SK-N-MC (cell line): ENCODE measurements around the gene ITGB3BP.
"Not testable (repeated sequence)": the region's sequence is repeated elsewhere in the genome, so short reads cannot be mapped to it uniquely, and the experiment has no call there.

ENCODE experiments used
- DNase-seq: peaks from one replicate; pipeline ENCODE4 v3.0.0-alpha.2; 2011; ENCODE audit warnings: low read depth, low spot score
- H3K27ac ChIP-seq: fragments of 200-600 bp; sonication (generic); 2 replicates; pipeline ENCODE4 v1.5.1; 2016; ENCODE audit warnings: mixed run types
- H3K36me3 ChIP-seq: fragments of 200-600 bp; sonication (generic); 2 replicates; pipeline ENCODE4 v1.6.1; 2017; ENCODE audit warnings: antibody characterized with exemption, low read length, mixed read lengths; ENCODE audit not compliant: insufficient read depth
- H3K4me3 ChIP-seq: fragments of 200-600 bp; sonication (generic); 2 replicates; pipeline ENCODE4 v1.5.1; 2016
- H3K9ac ChIP-seq: fragments of 200-600 bp; sonication (generic); 2 replicates; pipeline ENCODE4 v1.8.0; 2017; ENCODE audit warnings: mixed run types, mixed read lengths; ENCODE audit not compliant: insufficient read length
- H3K9me3 ChIP-seq: fragments of 200-600 bp; sonication (generic); 2 replicates; pipeline ENCODE4 v1.6.1; 2017; ENCODE audit warnings: low read depth, mild to moderate bottlenecking, antibody characterized with exemption, low read length, moderate library complexity, mixed read lengths
- EZH2 ChIP-seq: fragments of 200-600 bp; sonication (generic); IDR thresholded peaks from one replicate; pipeline ENCODE4 v1.6.1; 2017; ENCODE audit warnings: antibody characterized with exemption
- FOXP2 ChIP-seq: optimal IDR thresholded peaks from 2 replicates; pipeline ENCODE3; 2011; ENCODE audit warnings: mild to moderate bottlenecking, moderate library complexity; ENCODE audit not compliant: insufficient read depth; ENCODE audit errors: extremely low read length, control extremely low read depth
- POLR2AphosphoS5 ChIP-seq: IDR thresholded peaks from 2 replicates; pipeline ENCODE4 v1.6.1; 2012; ENCODE audit warnings: mild to moderate bottlenecking, low read depth, low read length, borderline replicate concordance

Gene ITGB3BP

GRCh38 chr1:63487336-63488065 lies 35.5 kb downstream of the ITGB3BP start:
- no peak for DNase-seq
- H3K9ac ChIP-seq, result no peak overlapping the region
- no peaks in the 10 kb centered on the region for H3K9me3 ChIP-seq
- no peak overlapping the region for H3K4me3 ChIP-seq
- peaks cover 10% of the 10 kb centered on the region; the same call in 1 of the 2 replicates for H3K36me3 ChIP-seq
- TF ChIP-seq FOXP2 (no peak), EZH2 (no peak), POLR2AphosphoS5 (no peak)
- H3K27ac ChIP-seq, result no peak overlapping the region

DNA sequence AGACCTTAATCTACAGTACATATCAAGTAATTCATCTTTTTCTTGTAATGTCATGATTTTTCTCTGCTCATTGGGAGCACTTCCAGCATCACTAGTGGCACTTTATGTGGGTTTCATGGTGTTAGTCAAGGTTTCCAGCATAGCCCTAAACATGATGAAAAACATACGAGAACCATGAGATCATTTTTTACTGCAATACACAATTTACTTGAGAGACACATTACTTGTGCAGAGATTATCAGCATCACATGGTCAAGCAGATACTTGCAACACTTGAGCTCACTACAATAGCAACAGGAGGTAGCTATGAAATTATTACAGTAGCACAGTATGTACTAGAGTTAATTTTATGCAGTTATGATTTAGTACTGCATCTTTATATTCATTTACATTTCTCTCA lies 36.4 kb downstream of the ITGB3BP start:
- H3K36me3 ChIP-seq, result peaks cover 10% of the 10 kb centered on the region; the same call in 1 of the 2 replicates

DNA sequence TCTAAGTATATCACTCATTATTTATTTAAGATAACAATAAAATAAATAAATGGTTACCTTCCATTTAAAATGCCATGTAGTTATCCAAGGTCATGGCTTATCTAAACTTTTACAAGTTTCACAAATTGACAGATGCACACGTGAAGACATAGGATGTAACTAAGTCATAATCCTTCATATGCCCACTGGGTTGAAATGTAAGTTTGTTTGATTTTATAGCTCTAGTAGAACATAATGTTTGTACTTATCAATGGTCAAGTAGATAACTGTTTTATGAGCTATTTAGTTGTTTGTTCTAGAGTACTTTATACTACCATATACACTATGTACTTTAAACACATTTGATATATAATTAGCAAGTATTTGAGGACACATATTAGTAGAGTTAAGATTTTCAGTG lies 43.0 kb downstream of the ITGB3BP start:
- Histone ChIP-seq H3K9me3 (no peaks in the 10 kb centered on the region), H3K36me3 (peaks cover 13% of the 10 kb centered on the region; the same call in 1 of the 2 replicates), H3K27ac (no peak overlapping the region), H3K4me3 (no peak overlapping the region), H3K9ac (no peak overlapping the region)
- TF ChIP-seq EZH2 (no peak), POLR2AphosphoS5 (no peak), FOXP2 (no peak)
- DNase-seq, result no peak

More for the DNA sequence above, 36.4 kb downstream of the ITGB3BP start:
- Histone ChIP-seq H3K27ac (no peak overlapping the region), H3K9ac (no peak overlapping the region), H3K9me3 (no peaks in the 10 kb centered on the region), H3K4me3 (no peak overlapping the region)
- DNase-seq, result no peak
- TF ChIP-seq FOXP2, result no peak

- H3K4me3 ChIP-seq, result no peak overlapping the region
- H3K36me3 ChIP-seq, result peaks cover 14% of the 10 kb centered on the region; the same call in 1 of the 2 replicates
- no peak overlapping the region for H3K27ac ChIP-seq
- H3K9me3 ChIP-seq, result no peaks in the 10 kb centered on the region
- TF ChIP-seq EZH2 (no peak), POLR2AphosphoS5 (no peak), FOXP2 (no peak)
- H3K9ac ChIP-seq, result no peak overlapping the region
- DNase-seq, result no peak
These were observed 47.3 kb downstream of the ITGB3BP start for GRCh38 chr1:63475761-63476160.

DNA sequence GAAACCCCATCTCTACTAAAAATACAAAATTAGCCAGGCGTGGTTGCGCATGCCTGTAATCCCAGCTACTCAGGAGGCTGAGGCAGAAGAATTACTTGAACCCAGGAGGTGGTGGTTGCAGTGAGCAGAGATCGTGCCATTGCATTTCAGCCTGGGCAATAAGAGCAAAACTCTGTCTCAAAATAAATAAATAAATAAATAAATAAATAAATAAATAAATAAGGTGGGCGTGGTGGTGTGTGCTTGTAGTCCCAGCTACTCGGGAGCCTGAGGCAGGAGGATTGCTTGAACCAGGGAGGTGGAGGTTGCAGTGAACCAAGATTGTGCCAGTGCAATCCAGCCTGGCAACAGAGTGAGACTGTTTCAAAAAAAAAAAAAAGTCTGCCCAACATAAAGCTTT lies 54.3 kb downstream of the ITGB3BP start:
- H3K9me3 ChIP-seq, H3K36me3 ChIP-seq, H3K9ac ChIP-seq, H3K4me3 ChIP-seq, DNase-seq, H3K27ac ChIP-seq: not testable (repeated sequence)

DNA sequence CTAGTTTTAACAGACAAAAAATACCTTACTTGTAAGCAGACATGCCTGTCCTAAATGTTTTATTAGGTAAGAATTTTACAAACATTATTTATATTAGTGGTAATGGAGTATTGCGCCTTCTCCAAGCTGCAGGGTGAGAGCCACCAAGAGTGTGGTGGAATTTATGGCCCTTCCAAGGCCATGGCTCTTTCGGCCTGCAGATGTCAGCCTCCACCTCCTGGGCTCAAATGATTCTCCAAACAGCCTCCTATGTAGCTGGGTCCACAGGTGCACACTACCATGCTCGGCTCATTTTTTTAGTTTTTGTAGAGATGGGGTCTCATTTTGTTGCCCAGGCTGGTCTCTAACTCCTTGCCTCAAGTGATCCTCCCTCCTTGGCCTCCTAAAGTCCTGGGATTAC lies 56.3 kb downstream of the ITGB3BP start:
- H3K27ac ChIP-seq, result no peak overlapping the region
- no peak overlapping the region for H3K9ac ChIP-seq
- H3K9me3 ChIP-seq, result peaks cover 7% of the 10 kb centered on the region
- no peak for DNase-seq
- TF ChIP-seq POLR2AphosphoS5 (no peak), FOXP2 (no peak), EZH2 (no peak)
- H3K36me3 ChIP-seq, result peaks cover 23% of the 10 kb centered on the region
- no peak overlapping the region for H3K4me3 ChIP-seq

DNA sequence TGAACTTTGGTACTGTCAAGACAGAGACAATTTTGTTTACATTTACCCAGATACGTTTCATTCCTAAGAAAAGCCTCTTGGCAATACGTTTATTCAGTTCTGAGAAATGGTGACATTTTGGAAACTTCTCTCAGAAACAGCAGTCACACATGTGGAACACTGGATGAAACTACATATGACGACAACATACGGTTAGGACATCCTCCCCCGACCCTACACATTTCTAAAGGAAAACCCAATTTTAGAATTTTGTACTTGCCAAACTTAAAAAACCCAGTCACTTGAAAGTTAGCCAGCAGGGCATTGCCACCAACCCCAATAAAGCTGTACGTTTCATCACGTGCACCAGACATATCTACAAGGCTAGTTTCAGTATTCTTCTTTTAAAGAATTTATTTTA lies 56.8 kb downstream of the ITGB3BP start:
- TF ChIP-seq FOXP2 (no peak), POLR2AphosphoS5 (no peak), EZH2 (no peak)
- DNase-seq, result no peak
- Histone ChIP-seq H3K36me3 (peaks cover 29% of the 10 kb centered on the region), H3K9ac (no peak overlapping the region), H3K9me3 (peaks cover 12% of the 10 kb centered on the region), H3K4me3 (no peak overlapping the region), H3K27ac (no peak overlapping the region)

- H3K9me3 ChIP-seq, result peaks cover 14% of the 10 kb centered on the region
- H3K9ac ChIP-seq, result no peak overlapping the region
- no peak for DNase-seq
- no peak for TF ChIP-seq FOXP2
- TF ChIP-seq POLR2AphosphoS5, result no peak
- TF ChIP-seq EZH2, result no peak
- H3K27ac ChIP-seq, result no peak overlapping the region
- no peak overlapping the region for H3K4me3 ChIP-seq
- H3K36me3 ChIP-seq, result peaks cover 29% of the 10 kb centered on the region
These were observed 59.8 kb downstream of the ITGB3BP start for GRCh38 chr1:63463248-63463647.

- no peak overlapping the region for H3K27ac ChIP-seq
- H3K9ac ChIP-seq, result no peak overlapping the region
- no peak for DNase-seq
- TF ChIP-seq EZH2 (no peak), POLR2AphosphoS5 (no peak), FOXP2 (no peak)
- H3K9me3 ChIP-seq, result peaks cover 14% of the 10 kb centered on the region
- no peak overlapping the region for H3K4me3 ChIP-seq
- H3K36me3 ChIP-seq, result peaks cover 37% of the 10 kb centered on the region
These were observed 61.3 kb downstream of the ITGB3BP start for GRCh38 chr1:63461661-63462230.
